MG63 (cell line): ENCODE measurements around the gene KCNH1. TPM values are rescaled to one million over a fixed set of nuclear protein-coding genes. Genes with fewer than 3 reads are reported as not detected.

Experiments
- DNase-seq: peaks from one replicate; pipeline ENCODE4 v3.0.0-alpha.2; 2020
- H3K27me3 ChIP-seq: fragments of 250-450 bp; sonication (Bioruptor Pico); 2 replicates; pipeline ENCODE4 v1.5.1; 2020; ENCODE audit warnings: mild to moderate bottlenecking, moderate library complexity
- H3K36me3 ChIP-seq: fragments of 250-450 bp; sonication (Bioruptor Pico); 2 replicates; pipeline ENCODE4 v1.5.1; 2020; ENCODE audit warnings: mild to moderate bottlenecking, moderate library complexity
- H3K4me3 ChIP-seq: fragments of 250-450 bp; sonication (Bioruptor Pico); 2 replicates; pipeline ENCODE4 v1.5.1; 2020; ENCODE audit warnings: mild to moderate bottlenecking, moderate library complexity
- H3K9me3 ChIP-seq: fragments of 250-450 bp; sonication (Bioruptor Pico); 2 replicates; pipeline ENCODE4 v1.5.1; 2020; ENCODE audit warnings: mild to moderate bottlenecking, moderate library complexity
- total RNA-seq: library from RNA; depleted of rRNA; stranded (reverse); fragments of >200 nt; shearing (Covaris generic); gene quantifications from 2 replicates; pipeline ENCODE4 v1.2.3, GENCODE V29; 2014; ENCODE audit warnings: low replicate concordance

Gene KCNH1
- total RNA-seq, 1 experiment from 2014 or later: not detected

DNA sequence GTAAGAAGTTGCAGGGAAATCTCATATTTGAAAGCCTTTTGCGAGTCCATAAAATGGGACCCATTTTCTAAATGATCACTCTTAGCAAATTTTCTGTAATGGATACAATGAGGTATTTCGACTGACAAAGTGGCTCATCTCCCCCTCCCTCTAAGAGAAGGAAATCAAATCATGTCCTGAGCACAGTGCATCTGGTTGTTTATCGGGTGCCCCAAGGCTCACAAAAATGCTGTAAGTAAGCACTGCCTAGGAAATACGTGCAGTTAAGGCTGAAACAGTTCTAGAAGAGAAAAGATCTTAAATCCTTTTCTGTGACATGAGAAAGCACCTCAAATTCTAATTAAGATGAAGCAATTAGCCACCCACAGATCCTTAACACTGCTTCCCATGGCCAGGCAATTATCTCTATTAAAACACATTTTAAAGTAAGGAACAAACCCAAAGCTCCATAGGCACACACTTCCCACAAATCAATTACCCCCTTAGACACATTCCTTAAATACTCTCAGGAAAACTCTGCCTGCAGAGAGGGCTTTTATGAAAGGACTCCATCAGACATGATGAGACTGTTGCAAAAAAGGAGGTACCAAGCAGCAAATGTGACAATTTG, 216.3 kb downstream of the KCNH1 start:
- Histone ChIP-seq H3K4me3 (no peak overlapping the region), H3K27me3 (no peaks in the 10 kb centered on the region), H3K36me3 (no peaks in the 10 kb centered on the region), H3K9me3 (no peaks in the 10 kb centered on the region)
- DNase-seq: no peak

DNA sequence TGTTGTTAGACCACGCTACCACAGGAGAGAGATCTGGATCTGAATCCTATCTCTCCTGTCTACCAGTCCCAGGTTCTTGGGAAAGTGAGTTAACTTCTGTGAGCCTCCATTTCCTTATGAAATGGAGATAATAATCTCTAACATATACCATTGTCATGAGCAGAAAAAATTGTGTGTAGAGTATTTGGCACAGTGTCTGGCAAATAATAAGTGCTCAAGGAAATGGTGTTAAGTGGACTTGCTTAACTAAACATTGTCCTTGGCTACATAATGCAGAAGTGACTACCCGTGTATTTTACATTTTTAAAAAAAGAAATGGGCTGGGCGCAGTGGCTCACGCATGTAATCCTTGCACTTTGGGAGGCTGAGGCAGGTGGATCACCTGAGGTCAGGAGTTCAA, 217.4 kb downstream of the KCNH1 start:
- H3K36me3 ChIP-seq: no peaks in the 10 kb centered on the region
- no peak overlapping the region for H3K4me3 ChIP-seq
- H3K27me3 ChIP-seq: no peaks in the 10 kb centered on the region

DNA sequence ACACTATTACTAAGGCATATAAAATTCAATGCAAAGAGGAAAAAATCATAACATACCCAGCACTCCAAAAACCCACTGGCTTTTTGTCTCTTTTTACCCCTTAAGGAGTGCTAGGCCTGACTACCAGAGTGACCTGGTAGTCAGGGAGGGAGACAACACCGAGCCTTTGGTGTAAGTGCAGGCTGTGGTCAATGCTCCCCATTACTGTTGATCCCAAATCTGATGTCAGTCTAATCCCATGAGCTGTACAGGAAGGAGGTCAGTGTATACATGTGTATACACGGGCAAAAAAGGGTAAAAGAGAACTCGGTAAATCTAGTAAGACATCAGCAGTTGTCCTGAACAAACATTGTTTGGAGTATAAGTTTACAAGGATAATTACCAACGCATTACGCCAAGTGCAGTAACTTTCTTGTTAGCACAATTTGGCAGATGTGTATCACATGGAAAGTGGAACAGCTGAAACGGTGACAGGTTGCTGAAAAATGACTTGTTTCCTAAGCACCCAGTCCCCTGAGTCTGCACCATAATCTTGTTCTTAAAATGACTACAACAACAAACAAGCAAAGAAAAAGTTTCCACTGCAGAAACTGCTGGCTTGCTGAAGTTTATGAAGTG, 217.9 kb downstream of the KCNH1 start:
- no peaks in the 10 kb centered on the region for H3K9me3 ChIP-seq
- no peaks in the 10 kb centered on the region for H3K36me3 ChIP-seq
- DNase-seq: no peak
- H3K27me3 ChIP-seq: no peaks in the 10 kb centered on the region
- no peak overlapping the region for H3K4me3 ChIP-seq

More for the DNA sequence above, 217.4 kb downstream of the KCNH1 start:
- no peaks in the 10 kb centered on the region for H3K9me3 ChIP-seq
- no peak for DNase-seq

DNA sequence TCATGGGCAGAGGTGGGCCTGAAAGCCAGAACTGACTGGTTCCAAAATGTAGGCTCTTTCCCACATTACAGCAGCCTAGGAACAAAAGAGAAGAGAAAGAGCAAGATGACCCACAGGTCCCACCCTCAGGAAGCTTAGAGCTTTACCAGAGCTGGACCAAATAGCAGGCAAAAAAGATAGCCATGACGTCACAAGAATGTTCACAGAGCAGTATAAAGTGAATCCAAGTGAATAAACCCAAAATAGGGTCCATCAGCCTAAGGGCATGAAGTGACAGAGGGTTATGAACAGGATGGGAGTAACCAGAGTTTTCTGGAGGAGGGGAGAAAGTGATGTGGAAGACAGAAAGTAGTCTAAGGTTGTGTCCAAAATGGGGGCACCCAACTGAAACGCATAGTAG, 221.2 kb downstream of the KCNH1 start:
- Histone ChIP-seq H3K36me3 (no peaks in the 10 kb centered on the region), H3K27me3 (no peaks in the 10 kb centered on the region), H3K4me3 (no peak overlapping the region), H3K9me3 (no peaks in the 10 kb centered on the region)
- no peak for DNase-seq

DNA sequence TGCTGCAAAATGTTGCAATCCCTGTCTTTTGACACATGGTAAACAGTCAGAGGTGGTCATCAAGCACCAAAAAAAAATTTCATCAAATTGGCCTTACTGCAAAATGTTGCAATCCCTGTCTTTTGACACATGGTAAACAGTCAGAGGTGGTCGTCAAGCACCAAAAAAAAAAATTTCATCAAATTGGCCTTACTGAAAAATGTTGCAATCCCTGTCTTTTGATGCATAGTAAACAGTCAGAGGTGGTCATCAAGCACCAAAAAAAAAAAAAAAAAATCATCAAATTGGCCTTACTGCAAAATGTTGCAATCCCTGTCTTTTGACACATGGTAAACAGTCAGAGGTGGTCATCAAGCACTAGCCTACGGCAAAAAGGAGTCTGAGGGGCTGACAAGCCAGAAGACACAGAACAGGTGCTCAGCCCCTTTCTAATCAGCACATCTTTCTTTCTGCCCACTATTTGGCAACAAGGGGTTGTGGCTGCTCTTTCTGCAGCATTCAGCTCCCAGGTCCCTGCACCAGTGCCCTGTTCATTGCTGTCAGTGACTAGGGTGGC, 223.8 kb downstream of the KCNH1 start:
- no peak for DNase-seq
- no peak overlapping the region for H3K4me3 ChIP-seq
- H3K36me3 ChIP-seq: no peaks in the 10 kb centered on the region
- no peaks in the 10 kb centered on the region for H3K27me3 ChIP-seq
- H3K9me3 ChIP-seq: no peaks in the 10 kb centered on the region

DNA sequence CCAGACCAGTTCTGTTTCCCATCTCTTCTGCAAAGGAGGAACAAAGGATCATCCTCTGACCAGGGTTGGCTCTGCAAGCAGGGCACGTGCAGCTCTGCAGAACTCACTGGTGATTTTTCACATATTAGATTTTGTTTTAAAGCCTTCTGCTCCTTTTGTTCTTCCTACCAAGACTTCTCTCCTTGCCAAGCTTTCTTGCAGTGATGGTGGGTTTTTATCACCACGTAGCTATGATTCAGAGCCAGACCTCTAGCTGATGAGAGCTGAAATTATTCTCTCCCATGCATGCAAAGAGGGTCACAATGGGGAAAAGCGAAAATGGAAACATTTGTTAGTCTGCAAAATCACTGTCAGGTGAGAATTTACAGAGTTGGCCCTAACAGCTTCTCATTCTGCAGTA, 225.2 kb downstream of the KCNH1 start:
- H3K36me3 ChIP-seq: no peaks in the 10 kb centered on the region
- DNase-seq: no peak
- no peak overlapping the region for H3K4me3 ChIP-seq
- H3K27me3 ChIP-seq: no peaks in the 10 kb centered on the region
- H3K9me3 ChIP-seq: no peaks in the 10 kb centered on the region

DNA sequence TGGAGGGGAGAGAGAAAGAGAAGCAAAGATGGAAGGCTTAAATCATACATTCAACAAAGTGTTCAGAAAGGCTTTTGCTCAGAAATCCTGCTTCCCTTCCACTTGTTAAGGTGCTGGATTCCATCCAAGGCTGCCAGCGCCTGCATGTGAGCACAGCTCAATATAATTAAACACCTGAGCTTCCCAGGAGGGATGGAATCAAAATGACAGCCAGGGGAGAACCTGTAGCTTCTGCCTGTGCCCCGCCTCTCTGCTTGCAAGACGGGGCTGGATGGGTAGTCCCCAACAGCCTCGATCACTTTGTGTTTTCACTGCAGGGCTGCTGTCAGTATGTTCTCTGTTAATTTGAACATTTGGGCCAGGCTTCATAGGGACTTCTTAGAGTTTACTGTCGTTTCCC, 225.7 kb downstream of the KCNH1 start:
- Histone ChIP-seq H3K9me3 (no peaks in the 10 kb centered on the region), H3K4me3 (no peak overlapping the region), H3K27me3 (no peaks in the 10 kb centered on the region), H3K36me3 (no peaks in the 10 kb centered on the region)
- no peak for DNase-seq

DNA sequence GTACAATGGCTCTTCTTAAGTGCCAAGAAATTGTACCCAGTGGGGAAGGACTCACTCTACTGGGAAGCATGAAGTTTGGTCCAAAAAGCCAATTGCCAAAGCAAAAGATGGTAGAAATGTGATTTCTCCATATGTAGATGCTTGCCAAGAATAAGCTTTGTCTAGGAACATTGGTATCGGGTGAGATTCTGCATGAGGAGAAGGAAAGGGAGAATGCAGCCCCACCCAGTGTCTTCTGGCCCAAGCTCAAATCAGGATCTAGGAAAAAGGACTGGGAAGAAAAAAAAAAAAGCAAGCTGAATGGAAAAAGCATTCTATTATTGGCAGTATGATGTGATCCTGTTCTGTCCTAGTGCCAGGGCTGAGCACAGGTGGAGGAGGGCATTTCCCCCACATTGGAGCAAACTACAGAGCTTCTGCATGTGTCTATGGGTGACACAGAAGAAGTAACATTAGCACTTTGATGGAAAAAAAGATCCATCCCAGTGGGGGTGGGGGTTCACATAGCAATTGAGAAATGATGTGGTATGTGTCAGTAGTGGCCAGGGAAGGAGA, 226.6 kb downstream of the KCNH1 start:
- DNase-seq: no peak
- Histone ChIP-seq H3K4me3 (no peak overlapping the region), H3K9me3 (no peaks in the 10 kb centered on the region), H3K27me3 (no peaks in the 10 kb centered on the region), H3K36me3 (no peaks in the 10 kb centered on the region)

DNA sequence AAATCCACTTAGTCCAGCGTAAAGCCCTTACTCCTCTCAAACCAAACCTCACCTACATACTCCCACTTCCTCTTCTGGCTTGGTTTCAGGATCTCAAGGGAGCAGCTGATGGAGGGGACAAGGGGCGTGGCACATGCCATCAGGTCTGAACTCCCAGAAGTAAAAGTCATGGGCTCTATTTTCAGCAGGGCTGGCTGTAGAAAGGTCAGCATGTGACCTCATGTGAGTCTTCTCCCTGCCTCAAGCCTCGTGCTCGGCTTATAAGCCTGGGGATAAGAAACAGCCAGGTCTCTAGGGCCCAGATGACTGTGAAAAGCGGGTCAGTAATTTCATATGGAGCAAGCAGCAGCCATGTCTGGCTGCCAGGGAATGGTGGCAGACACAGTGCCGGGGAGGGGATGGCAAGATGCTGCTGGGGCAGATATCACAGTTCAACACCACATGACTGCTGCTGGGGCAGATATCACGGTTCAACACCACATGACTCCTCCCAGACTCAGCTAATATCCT, 227.9 kb downstream of the KCNH1 start:
- no peaks in the 10 kb centered on the region for H3K27me3 ChIP-seq
- H3K9me3 ChIP-seq: no peaks in the 10 kb centered on the region
- no peak for DNase-seq
- H3K36me3 ChIP-seq: no peaks in the 10 kb centered on the region
- H3K4me3 ChIP-seq: no peak overlapping the region

DNA sequence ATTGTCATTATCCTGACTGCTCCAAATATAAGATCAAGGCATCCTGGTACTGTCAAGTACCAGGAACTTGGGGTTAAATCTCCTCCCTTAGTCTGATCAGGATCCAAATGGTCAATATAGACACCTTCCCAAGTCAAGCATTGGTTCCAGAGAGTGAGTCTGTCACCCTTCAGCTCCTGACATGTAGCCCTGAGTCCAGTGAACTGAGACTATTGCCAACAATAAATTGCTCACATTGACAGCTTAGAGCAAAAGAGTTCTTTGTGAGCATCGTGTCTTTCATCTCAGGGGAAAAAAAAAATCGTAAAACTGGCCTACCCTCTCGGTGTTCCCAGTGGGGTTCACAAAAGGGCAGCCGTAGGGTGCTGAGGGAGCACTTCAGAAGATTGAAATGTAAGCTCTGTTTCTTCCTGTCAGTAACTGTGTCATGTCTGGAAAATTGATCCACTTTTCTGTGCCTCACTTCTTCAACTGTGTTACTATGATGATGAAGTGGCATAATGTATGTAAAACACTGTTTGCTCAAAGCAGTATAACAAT, 228.5 kb downstream of the KCNH1 start:
- H3K27me3 ChIP-seq: no peaks in the 10 kb centered on the region

DNA sequence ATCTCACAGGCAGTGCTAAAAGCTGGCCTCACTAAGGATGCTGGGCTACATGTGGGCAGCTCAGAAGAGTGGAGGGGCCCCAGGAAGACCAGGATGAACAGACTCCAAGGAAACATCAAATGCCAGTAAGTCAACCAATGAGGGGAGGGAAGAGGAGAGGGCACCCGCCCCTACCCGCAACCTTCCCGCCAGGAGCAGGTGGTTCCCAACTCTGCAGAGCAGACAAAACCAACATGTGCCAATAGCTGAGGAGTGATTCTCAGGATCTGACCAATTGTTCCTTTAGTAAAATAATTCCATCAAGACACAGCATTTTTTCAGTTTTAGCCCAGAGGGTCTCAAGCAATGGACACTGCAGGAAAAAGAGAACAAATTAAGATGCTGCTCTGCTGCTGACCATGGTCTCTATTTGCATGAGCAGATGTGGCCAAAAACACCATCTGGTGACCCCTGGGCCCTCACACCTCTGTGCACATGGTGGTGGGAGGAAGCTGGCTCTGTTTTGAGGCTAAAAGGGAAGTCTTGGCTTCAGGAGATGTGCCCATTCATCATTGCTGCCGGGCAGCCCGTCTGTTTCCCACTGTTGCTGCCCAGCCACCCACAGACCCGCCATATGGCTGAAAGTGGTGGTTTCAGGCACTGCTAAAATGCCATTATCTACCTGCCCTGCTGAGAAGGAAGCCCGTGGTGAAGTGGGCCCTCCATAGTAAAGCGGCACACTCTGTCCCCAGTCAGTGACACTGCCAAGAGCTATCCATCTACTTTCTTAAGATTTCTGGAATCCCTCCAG, 231.8 kb downstream of the KCNH1 start:
- H3K9me3 ChIP-seq: no peaks in the 10 kb centered on the region
- no peak overlapping the region for H3K4me3 ChIP-seq
- DNase-seq: no peak
- H3K27me3 ChIP-seq: no peaks in the 10 kb centered on the region
- no peaks in the 10 kb centered on the region for H3K36me3 ChIP-seq

More for the DNA sequence above, 228.5 kb downstream of the KCNH1 start:
- DNase-seq: no peak
- H3K9me3 ChIP-seq: no peaks in the 10 kb centered on the region
- H3K4me3 ChIP-seq: no peak overlapping the region
- H3K36me3 ChIP-seq: no peaks in the 10 kb centered on the region

DNA sequence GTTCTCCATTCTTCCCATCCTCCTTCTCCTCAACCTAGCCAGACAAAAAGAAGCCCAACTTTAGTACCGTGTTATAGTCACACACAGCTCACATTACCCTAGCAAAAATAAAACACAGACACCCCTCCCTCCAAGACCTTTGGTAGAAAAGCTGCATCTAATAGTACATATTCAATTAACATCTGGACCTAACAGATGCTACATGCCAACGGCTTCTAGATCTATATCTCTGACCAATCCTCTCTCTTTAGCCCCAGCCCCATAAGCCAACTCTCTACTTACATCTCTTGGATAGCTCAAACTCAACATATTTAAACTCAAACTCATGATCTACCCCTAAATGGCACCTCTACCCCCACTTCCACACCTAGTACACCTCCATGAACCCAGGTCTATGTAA, 233.1 kb downstream of the KCNH1 start:
- Histone ChIP-seq H3K9me3 (no peaks in the 10 kb centered on the region), H3K36me3 (no peaks in the 10 kb centered on the region), H3K4me3 (no peak overlapping the region), H3K27me3 (no peaks in the 10 kb centered on the region)
- DNase-seq: no peak

DNA sequence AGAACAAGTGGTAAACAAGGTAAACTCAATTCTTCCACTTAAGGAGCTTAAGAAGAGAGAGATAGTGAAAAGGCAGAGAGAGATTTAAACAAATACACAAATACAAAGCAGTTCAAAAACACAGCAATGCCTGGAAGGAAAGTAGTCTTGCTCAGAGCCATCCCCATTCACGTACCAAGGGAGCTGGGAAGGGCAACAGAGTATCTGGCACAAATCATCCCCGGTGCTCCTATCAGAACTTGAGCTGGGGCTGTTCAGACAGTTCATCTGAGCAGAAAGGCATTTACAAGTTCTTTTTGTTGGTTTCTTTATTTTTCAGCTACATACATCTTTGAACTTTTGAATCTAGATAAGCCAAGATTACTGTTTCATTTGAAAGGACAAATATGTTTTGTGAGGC, 233.9 kb downstream of the KCNH1 start:
- Histone ChIP-seq H3K36me3 (no peaks in the 10 kb centered on the region), H3K9me3 (no peaks in the 10 kb centered on the region), H3K27me3 (no peaks in the 10 kb centered on the region), H3K4me3 (no peak overlapping the region)
- DNase-seq: no peak

DNA sequence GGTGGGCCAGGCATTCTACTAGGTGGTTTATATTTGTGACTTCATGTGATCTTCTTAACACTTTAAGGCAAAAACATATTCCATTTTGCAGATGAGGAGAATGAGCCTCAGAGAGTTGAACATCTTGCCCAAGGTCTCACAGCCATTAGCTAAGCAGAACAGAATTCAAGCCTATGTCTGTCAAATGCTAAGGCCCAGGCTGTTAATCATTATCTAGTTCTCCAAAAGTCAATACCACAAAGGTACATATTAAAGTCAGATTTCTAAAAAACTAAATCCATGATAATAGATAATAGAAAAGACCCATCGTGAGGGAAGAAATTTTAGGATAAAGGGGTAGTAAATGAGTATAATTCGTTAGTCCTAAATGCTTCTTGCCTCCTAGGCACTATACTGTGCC, 234.3 kb downstream of the KCNH1 start:
- no peak overlapping the region for H3K4me3 ChIP-seq
- H3K9me3 ChIP-seq: no peaks in the 10 kb centered on the region
- no peak for DNase-seq
- H3K27me3 ChIP-seq: no peaks in the 10 kb centered on the region
- no peaks in the 10 kb centered on the region for H3K36me3 ChIP-seq

DNA sequence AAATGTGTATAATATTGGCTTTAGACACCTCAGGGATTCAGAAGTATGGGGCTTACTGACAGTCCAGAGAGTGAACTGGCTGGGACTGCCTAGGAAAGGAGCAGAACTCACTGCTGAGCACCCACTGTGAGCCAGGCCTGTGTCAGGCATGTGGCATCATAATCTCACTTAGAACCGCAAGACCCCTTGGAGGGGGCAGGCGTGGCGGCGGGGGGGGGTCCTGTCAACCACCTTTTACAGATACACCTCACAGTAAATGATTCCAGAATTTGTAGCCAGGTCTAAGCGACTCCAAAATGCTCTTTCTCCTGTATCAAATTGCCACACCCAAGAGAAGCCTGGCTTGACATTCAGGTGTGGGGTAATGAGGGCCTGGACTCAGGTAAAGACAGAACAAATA, 235.5 kb downstream of the KCNH1 start:
- Histone ChIP-seq H3K27me3 (no peaks in the 10 kb centered on the region; the same call in 1 of the 2 replicates), H3K4me3 (no peak overlapping the region), H3K36me3 (no peaks in the 10 kb centered on the region), H3K9me3 (peaks cover 6% of the 10 kb centered on the region; the same call in 1 of the 2 replicates)
- no peak for DNase-seq

DNA sequence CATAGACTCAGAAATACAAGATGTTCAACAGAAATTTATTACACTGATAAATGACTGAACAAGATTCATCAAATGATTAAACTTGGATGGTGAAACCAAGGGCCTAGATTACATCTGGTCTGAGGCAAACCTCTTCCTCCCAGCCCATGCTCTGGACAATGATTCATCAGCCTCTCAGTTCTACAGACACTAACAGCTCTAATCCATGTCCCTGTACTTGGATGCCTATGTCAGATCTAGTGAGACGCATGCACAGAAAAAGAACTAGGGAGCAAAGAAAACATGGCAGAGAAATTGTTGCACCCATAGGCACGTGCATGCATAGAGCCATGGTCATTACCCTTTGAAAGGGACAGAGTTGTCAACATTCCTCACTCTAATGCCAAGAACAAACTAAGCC, 250.1 kb downstream of the KCNH1 start:
- no peaks in the 10 kb centered on the region for H3K27me3 ChIP-seq
- H3K4me3 ChIP-seq: no peak overlapping the region
- H3K9me3 ChIP-seq: no peaks in the 10 kb centered on the region
- no peaks in the 10 kb centered on the region for H3K36me3 ChIP-seq
- DNase-seq: peak; percentile 13
